HG02678 (cell line): ENCODE results near the gene PPHLN1.
"Not testable (repeated sequence)": the region's sequence is repeated elsewhere in the genome, so short reads cannot be mapped to it uniquely, and the experiment has no call there.

ENCODE experiments used
- ATAC-seq: cut with Tn5 transposase; IDR thresholded peaks from one replicate; pipeline ENCODE4 v1.9.1; 2021; ENCODE audit warnings: mild to moderate bottlenecking, moderate library complexity; ENCODE audit not compliant: unreplicated experiment

PPHLN1 gene

DNA sequence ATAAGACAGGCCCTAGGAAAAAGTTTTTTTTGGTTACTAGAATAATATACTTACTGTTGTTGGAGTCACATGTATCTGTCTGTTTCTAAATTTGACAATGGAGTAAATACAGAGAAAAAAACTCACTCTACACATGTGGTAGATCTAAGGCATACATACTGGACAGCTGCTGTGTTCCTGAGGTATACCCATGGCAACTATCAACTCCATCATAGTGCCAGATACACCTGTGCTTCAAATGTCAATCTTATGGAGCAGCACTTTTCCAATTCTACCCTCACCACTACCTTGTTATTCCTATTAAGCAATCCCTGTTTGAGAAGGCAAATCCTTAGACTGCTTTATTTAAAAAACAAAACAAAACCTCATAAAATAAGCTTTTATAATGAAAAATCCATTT is 3.4 kb upstream of the PPHLN1 start:
- ATAC-seq = no peak

GRCh38 chr12:42323856-42324255 is 2.1 kb upstream of the PPHLN1 start:
- no peak for ATAC-seq

DNA sequence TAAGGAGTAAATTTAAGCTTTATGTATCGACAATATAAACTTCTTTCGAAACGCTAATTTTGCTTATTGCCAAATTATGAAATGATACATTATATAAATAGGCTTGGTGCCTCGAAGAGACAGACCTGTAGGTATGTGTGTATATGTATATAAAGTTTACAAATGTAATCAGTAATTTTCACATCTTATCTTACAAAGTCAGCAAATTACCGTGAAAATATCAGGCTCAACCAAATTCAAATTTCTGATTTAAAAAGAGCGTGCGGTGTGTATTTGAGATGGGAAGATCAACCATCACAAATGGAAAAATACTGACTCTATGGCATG is 678 bp upstream of the PPHLN1 start:
- no peak for ATAC-seq

DNA sequence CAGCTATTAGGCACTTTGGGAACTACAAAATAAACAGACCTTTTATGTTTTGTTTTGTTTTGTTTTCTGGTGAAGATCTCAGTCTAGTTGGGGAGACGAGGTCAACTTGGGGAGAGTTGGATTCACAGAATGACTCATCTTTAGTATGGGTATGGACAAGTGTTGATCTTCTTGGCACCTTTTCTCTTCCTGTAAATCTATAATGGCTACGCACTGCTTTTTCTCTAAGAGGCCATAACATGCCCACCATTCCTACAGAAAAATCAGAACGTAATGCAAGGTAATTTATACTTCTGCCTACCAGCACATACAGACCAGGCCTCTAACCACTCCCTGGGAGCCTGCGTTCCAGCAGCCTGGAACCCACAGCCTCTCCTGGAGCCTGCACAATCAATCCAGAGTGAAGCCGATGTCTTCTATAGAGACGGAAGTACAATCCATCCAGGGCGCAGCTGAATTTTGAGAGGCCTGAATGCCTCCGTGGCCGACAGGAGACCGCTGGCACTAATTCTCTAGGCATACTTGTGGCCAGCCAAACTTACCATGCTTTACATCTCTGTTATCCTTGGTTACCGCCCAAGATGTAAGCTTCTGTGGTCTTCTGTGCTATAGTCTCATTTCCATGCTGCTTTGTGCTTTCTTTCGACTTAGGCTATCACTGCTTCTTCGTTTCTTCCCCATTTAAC is 717 bp downstream of the PPHLN1 start:
- ATAC-seq = peak; percentile 25

DNA sequence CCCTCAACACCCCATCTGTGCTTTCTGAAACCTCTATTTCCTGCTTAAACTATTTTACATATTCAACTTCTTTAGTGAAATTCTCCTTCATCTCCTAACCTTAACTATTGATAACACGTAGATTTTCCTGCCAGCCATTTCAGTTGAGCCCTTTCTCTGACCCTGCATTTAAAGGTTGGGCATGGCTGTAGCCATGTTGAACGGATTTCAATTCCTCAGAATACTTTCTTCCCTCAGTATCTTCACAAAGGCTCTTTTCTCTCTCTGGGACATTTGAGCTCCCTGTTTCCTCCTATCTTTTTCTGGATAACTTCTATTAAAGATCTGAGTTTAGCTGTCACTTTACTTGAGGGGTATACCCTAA is 1.2 kb downstream of the PPHLN1 start:
- ATAC-seq = no peak

GRCh38 chr12:42330097-42330496 is 4.1 kb downstream of the PPHLN1 start:
- not testable (repeated sequence) for ATAC-seq

DNA sequence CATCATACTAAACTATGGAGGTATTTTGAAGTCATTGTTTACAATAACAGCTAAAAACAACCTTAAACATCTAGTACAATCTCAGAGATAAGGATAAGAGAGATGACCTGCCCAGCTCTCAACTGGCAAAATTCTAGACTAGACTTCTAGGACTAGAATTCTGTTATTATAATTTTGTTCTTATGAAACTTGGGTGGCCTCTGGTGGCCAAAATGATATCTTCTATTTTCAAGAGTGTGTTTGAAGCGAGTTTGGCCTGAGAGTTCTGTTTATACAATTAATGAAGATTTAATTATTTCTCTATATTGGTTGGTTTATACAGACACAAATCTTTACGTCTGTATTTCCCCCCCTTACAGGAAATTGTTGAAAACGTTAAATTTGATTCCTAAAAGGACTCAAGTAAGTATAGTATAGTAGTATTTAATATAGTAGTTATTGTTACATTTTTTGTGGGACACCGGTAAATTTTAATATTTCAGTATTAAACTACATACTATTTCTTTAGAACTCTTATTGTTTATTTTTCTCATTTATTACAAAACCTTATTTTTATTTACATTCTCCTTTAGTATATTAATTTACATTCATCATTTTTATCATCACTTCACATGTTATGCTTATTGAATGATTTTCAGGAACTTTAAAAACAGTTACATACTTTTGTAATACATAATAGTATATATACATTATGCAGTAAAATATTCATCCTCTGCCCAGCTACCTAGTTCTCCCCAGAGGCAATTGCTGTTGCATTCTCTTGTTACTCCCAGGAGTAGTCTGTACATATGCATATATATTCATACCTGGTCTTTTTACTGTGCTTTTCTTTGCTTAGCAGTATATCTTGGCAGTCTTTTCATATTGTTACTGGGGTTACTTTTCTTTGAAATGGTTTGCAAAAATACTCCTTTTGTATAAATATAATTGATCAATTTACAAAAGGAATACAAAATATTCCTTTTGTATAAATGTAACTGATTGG is 6.6 kb downstream of the PPHLN1 start:
- ATAC-seq = peak; percentile 76

- no peak for ATAC-seq
These were observed 10.3 kb downstream of the PPHLN1 start for GRCh38 chr12:42336286-42336685.

- no peak for ATAC-seq
These were observed 12.3 kb downstream of the PPHLN1 start for GRCh38 chr12:42338280-42338679.

DNA sequence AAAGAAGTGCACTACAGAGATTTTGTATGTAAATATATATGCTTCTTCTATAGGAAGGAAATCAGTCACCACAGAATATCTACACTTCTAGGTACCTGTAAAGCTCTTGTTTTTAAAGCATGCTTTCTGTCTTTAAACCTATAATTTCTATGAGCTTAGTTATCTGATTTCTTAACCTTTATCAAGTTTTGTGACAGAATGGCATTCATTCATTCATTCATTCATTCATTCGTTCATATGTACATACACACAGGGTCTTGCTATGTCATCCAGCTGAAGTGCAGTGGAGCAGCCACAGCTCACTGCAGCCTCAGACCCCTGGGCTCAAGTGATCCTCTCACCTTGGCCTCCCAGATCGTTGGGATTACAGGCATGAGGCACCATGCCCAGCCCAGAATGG is 16.1 kb downstream of the PPHLN1 start:
- ATAC-seq = no peak

GRCh38 chr12:42343721-42344120 is 17.8 kb downstream of the PPHLN1 start:
- no peak for ATAC-seq

DNA sequence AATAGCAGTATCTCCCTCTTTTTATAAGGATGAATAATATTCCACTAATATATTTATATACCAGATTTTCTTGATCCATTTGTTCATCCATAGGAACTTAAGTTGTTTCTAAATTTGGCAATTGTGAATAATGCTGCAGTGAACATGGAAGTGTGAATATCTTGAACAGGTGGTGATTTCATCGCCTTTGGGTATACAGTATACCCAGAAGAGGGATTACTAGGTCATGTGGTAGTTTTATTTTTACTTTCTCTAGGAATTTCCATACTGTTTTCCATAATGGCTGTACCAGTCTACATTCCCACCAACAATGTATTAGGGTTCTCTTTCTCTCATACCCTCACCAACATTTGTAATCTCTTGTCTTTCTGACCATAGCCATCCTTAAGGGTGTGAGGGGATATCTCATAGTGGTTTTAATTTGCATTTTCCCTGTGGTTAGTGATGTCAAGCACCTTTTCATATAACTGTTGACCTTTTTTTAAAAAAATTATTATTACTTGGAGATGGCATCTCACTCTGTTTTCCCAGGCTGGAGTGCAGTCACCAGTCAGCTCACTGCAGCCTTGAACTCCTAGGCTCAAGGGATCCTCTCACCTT is 20.5 kb downstream of the PPHLN1 start:
- no peak for ATAC-seq

GRCh38 chr12:42349119-42350020 is 23.4 kb downstream of the PPHLN1 start:
- ATAC-seq = not testable (repeated sequence)

GRCh38 chr12:42350021-42350407 is 24.0 kb downstream of the PPHLN1 start:
- ATAC-seq = not testable (repeated sequence)

DNA sequence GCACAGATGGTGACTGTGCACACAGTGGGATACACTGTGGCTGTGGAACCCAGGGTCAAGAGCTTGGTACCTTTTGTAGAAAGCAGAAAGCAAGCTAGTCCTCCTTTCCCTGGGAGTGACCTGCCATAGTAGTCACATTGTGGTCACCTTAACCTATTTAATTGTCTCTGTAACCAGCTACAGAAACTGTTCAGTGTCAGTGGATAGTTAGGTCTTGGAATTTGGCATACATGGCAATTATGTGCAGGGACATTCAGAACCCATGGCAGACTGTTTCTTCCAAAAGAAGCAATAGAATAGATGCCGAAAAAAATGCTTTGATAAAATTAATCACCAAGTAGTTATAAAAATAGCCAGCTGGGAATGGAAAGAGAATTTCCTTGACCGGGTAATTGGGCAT is 30.4 kb downstream of the PPHLN1 start:
- no peak for ATAC-seq

DNA sequence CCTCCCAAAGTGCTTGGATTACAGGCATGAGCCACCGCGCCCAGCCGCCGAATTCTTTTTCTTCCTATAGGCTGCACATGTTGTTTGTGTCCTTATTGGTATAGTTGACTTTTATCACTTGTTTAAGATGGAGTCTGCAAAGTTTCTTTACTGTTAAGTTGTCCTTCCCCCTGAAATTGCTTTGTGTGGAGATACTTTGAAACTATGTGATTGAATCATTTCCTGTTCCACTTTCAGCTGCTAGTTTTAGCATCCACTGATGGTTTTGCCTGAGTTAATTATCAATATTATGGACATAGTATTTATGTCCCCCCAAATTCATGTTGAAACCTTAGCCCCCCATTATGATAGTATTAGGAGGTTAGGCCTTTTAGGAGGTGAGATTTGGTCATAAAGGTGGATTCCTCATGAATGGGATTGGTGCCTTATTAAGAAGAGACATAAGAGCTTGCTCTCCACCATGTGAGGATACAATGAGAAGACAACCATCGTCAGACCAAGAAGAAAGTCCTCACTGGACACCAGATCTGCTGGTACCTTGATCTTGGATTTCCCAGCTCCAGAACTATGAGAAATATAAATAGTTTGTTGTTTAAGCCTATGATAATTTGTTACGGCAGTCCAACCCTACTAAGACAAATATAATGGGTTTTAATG is 34.9 kb downstream of the PPHLN1 start:
- ATAC-seq = peak; percentile 84

- ATAC-seq = no peak
These were observed 36.1 kb downstream of the PPHLN1 start for GRCh38 chr12:42361909-42362646.

DNA sequence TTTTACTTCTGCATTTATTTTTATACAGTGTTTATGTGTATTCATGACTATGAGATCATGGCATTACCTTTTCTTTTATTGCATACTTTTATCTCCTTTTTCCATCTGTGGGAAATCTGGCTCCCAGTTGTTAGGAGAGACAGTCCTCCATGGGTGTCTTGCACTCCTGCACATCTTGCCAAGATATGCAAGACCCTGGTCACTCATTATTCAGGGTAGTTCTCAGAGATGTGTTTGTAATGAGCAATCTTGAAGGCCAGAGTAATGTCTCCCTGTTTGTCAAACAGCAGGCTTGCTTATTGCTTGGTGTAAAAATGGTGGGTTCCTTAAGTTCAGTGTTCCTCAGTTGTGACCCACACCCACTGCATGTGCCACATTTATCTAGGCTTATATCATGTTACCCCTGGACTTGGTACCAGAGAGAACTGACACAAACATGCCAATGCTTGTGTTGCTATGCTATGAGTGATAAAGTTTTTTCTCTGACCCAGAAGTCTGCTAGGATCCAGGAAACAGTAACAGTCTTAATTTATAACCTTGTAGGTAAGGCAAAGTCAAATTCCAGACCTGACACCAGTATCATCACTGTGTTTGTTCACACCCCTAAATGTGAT is 36.8 kb downstream of the PPHLN1 start:
- no peak for ATAC-seq

- ATAC-seq = no peak
These were observed 38.7 kb downstream of the PPHLN1 start for GRCh38 chr12:42364692-42365091.
